Daoy (cell line): Measurements from ENCODE around the gene KCNAB3. TPM values are rescaled to one million over a fixed set of nuclear protein-coding genes. Genes with fewer than 3 reads are reported as not detected.
A peak's percentile ranks its signal among the peaks of the same experiment; 100 is the strongest.

Experiments
- DNase-seq: peaks from one replicate; pipeline ENCODE4 v3.0.0-alpha.2; 2015; ENCODE audit warnings: low read depth
- total RNA-seq: library from RNA; depleted of rRNA; stranded (reverse); fragments of >200 nt; shearing (Covaris generic); gene quantifications from 2 replicates; pipeline ENCODE4 v1.2.3, GENCODE V29; 2014

KCNAB3 gene
- total RNA-seq, 1 experiment from 2014 or later = 0.29 TPM

DNA sequence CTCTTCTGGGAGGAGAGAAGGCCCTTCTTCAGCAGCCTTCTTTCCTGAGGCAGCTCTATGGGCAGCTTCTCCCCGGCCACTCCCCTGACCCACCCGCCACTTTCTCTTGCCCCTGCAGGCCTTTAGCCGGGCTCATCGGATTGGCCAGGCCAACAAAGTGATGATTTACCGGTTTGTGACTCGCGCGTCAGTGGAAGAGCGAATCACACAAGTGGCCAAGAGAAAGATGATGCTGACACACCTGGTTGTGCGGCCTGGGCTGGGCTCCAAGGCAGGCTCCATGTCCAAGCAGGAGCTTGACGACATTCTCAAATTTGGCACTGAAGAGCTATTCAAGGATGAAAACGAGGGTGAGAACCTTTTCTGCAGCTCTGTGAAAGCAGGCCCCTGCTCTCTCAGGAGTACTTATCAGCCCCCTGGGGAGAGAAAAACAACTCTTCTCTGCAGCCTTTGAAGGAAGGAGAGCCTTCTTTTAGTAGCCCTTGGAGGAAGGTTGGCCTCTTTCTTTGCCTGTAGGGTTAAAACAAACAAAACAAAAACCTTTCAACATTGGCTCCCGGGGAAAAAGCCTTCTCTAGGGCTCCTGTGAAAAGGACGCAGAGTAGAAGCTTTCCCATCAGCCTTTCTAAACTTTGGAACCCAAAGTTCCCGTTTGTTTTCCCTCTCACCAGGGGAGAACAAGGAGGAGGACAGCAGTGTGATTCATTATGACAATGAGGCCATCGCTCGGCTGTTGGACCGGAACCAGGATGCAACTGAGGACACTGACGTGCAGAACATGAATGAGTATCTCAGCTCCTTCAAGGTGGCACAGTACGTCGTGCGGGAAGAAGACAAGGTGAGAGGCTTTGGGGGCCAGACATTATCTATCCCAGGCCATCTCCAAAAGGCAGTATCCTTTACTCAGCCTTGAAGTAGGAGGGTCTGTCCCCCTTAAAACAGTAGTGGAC, 26.2 kb downstream of the KCNAB3 start:
- no peak for DNase-seq

DNA sequence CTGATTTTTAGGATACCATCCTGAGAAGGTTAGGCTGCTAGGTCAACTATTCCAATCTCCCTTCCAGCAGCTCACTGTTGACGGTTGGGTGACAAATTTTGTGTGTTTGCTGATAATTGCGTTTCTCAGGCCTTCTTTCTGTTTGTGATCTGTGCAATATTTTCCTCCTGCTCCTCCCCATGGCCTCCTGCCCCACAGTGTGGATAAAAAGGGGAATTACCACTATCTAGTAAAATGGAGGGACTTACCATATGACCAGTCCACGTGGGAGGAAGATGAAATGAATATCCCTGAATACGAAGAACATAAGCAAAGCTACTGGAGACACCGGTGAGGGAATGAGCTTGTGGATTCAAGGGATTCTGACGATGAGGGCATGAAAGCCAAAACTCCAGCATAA, 31.9 kb downstream of the KCNAB3 start:
- peak; percentile 27 for DNase-seq

DNA sequence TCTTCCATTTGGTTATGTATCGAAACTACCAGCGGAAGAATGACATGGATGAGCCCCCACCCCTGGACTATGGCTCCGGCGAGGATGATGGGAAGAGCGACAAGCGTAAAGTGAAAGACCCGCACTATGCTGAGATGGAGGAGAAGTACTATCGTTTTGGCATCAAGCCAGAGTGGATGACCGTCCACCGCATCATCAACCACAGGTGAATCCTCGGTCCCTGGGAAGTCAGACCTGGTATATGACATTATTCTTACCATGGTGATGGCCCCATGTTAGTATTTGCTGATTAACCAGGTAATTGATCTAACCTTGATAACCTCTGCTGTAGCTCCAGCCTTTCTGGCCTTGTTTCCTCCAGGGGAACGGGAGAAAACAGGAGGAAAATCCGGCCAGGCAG, 32.6 kb downstream of the KCNAB3 start:
- DNase-seq = no peak

DNA sequence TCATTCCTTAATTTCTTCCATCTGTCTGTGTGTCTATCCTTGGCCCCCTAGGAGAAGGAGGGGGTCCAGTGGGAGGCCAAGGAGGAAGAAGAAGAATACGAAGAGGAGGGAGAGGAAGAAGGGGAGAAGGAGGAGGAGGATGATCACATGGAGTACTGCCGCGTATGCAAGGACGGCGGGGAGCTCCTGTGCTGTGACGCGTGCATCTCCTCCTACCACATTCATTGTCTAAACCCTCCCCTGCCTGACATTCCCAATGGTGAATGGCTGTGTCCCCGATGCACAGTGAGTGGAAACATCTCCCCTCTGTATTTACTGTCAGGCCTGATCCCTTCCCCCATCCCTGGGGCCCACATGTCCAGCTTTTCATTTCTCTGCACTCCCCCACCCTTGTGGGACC, 34.8 kb downstream of the KCNAB3 start:
- DNase-seq = no peak

DNA sequence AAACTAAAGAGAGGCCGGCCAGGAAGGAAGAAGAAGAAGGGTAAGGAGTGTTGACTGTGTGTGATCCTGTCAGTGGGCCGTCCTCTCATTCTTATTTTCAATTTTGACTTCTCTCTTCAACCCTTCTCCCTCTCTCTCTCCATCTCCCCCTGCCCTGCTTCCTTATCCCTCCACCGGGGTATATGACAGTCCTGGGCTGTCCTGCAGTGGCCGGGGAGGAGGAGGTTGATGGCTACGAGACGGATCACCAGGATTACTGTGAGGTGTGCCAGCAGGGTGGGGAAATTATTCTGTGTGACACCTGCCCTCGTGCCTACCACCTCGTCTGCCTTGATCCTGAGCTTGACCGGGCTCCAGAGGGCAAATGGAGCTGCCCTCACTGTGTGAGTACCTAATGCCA, 35.4 kb downstream of the KCNAB3 start:
- DNase-seq = no peak

DNA sequence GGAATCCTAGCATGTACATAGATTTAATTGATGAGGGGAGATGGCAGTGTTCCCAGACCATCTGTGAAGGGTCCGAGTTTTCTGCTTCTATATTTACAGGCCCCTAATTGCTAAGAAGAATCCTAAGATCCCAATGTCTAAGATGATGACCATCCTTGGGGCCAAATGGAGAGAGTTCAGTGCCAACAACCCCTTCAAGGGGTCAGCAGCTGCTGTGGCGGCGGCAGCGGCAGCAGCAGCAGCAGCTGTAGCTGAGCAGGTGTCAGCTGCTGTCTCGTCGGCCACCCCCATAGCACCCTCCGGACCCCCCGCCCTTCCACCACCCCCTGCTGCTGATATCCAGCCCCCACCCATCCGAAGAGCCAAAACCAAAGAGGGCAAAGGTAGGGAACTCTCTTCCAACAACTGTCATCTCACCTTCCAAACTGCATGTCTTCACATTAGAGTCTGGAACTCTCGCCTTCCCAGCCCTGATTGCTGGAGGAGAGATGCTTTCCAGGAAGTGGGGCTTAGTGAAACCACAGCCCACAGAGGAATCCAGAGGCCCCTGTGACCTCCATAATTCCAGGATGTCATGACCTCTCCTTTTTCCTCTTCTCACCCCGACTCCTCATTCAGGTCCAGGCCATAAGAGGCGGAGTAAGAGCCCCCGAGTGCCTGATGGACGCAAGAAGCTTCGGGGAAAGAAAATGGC, 36.3 kb downstream of the KCNAB3 start:
- no peak for DNase-seq

DNA sequence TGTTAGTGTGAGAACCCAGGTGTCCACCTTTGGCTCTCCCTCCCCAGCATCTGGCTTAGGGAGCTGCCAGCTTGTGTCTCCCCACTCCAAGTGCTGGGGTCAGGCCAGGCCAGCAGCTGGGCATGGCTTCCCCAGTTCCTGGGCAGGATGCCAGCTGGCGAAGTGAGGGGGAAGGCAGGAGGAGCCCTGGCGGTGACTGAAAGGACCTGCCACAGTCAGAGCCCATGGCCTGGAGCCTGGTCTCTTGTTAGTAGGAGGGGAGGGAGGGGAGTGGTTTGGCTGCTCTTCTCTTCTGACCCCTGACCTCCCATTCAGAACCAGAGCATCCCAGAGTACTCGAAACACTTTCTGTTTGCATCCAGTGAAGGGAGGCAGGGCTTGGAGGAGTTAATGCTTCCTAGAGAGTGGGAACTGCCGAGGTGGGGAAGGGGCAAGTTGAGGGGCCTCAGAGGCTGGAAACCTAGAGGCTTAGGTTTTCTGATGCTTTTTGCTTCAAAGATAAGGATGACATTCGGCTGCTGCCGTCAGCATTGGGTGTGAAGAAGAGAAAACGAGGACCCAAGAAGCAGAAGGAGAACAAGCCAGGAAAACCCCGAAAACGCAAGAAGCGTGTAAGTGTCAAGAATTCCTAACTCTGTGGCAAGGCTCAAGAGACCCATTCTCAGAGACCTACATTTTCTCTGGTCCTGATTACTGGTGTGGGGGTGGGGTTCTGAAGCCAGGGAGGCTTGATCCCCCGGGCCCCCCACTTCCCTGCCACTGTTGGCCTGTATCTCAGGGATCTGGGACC, 40.3 kb downstream of the KCNAB3 start:
- DNase-seq = peak; percentile 88

DNA sequence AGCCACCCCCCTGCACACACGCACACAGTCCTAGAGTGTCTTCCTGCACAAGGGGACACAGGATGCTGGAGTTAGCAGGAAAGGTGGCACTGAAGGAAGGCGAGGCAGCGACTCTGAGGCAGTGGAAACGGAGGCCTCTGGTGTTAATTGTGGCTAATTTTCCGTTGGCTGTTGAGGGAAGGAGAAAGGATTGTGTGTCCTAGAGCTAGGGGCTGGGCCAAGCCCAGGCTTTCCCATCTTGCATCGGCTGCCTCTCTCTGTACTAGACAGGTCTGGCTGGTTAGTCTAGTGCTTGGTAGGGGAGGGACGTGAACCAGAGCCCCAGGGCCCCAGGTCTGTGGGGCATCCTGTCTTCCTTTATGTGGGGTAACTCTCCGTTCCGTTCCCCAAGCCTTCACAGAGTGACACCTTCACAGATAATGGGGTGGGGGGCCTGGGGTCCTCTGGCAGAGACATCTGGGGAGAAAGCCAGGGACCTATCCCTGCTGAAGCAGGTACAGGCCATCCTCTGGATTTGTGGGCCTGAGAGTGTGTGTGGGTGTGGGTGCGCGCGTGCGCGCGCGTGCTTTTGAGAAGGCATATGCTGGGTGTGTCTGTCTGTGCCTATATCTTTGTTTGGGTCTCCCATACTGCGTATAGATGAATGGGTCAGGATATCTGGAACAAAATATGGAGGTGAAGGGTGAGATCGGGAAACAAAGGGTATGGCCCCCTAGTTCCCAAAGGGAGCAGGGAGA, 41.3 kb downstream of the KCNAB3 start, which contains the start of gene CHD3:
Gene CHD3, plus strand, starts transcription at position 606 of the 737 bp plus-strand sequence. CDS start 212 bp downstream, outside the sequence.
- DNase-seq = no peak

DNA sequence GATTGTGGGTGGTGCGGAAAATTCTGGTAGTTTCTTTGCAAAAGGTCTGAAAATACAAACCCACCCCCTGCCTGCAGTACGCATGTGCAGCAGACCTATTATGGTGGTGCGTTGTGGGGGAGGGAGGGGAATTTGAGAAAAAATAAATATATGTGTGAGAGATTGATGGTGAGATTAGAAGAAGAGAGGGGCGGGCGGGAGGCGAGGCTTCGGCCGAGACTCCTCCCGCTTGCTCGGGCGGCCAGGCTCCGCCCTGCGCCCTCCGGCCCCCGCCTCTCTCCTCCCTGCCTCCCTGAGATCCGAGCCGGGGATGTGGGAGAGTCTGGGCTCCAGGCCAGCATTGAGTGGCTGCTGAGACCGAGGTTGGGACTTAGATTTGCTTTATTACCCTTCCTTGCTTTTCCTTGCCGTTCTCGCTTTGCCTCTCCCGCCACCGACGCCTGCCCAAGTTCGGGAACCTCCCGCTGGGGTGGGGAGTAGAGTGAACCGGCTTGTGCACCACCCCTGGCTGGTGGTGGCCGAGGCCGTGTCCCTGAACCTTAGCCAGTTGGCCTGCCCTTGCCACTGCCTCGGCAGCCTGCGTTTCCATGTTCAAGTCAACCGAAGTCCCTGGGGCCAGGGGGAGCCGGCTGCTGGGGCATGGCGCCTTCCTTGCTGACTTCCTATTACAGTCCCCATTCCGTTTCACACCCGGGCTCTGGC, 42.0 kb downstream of the KCNAB3 start:
- peak; percentile 95 for DNase-seq

DNA sequence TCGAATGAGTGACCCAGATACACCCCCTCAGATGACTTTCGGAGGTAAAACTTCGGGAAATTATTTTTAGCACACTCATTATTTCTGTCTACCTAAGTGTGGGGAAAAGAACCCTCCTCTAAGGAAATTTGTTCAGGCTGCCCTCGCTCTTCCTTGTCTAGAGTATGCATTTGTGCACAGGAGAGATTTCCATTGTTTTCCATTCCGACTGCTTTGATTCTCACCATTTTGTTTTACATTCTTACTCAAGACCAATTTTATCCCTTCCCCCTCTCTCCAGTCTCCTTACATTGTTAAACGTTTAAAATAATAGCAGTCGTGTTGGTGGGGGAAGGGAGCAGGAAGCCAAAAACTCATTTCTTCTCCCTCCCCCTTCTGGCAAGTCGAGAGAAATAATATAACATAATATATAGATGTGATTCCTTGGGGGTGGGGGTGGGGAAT, 42.6 kb downstream of the KCNAB3 start:
- no peak for DNase-seq

DNA sequence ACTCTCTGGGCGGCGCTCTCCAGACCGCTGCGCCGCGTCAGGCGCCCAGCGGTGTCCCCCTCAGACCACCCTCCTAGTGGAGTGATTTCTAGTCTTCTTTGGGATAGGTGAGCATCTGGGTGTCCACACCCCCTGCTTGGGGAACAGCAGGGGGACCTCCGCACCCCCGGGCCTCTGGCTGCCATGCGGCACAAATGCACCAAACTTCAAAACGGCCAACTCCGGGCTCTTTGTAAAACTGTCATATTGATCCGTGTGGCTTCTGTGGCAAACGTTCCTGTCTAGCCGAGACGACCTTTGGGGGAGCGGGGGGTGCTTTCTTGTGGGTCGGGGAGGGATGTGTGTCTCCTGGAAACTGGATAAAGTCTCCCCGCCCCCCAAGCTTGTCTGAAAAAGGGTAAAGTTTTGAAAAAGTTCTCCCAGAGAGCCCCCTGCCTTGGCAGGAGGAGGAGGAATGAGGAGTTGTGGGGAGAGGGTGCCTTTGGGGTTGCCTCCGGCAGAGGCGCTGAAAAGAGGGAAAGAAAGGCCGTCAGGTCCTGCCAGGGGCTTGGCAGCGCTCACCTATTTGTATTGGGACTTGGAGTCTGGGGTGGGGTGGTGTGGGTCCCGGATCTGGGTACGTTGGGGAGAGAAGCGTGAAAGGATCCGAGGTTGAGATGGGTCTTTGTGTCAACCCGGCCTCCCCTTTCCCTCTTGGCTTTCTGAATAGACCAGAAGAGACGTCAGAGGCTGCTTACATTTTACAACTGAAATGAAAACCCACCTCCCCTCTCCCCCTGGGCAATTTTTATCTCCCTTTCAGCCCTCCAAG, 43.2 kb downstream of the KCNAB3 start:
- peak; percentile 34 for DNase-seq

DNA sequence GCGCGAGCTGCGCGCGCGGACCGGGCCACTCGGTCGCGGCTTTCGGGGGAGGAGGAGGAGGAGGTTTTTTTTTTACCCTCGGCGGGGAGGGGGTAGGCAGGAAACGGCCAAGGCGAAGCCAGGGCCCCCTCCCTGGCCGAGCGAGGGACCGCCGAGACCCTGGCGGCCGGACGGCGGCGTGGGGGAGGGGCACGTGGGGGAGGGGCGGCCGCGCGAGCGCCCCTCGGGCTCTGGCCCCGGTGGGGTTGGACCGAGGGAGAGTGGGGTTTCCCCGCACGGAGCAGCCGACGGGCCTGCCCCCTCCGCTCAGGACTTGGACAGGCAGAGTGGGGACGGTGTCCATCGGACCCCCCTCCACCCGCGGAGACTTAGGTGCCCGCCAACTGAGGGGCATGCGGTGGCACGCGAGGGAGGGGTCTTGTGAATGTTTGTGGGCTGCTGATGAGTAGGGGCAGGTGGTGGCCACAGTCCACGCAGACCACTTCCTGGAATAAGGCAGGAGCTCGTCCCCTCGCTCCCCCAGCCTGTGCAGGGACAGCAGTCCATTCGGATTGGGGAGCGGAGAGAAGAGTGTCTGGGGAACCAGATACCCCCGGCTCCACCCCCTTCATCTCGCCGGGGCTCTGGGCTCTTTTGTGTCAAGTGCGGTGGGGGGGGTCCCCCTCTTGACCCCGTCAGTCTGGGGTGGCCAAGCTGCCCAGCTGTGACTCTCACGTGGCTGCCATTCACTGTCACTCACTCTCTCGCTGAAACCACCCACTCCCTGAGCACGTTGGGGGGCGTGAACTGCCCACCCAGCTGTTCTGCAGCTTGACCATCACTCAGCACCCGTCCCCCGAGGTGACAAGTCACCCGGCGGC, 44.1 kb downstream of the KCNAB3 start:
- DNase-seq = peak; percentile 51

DNA sequence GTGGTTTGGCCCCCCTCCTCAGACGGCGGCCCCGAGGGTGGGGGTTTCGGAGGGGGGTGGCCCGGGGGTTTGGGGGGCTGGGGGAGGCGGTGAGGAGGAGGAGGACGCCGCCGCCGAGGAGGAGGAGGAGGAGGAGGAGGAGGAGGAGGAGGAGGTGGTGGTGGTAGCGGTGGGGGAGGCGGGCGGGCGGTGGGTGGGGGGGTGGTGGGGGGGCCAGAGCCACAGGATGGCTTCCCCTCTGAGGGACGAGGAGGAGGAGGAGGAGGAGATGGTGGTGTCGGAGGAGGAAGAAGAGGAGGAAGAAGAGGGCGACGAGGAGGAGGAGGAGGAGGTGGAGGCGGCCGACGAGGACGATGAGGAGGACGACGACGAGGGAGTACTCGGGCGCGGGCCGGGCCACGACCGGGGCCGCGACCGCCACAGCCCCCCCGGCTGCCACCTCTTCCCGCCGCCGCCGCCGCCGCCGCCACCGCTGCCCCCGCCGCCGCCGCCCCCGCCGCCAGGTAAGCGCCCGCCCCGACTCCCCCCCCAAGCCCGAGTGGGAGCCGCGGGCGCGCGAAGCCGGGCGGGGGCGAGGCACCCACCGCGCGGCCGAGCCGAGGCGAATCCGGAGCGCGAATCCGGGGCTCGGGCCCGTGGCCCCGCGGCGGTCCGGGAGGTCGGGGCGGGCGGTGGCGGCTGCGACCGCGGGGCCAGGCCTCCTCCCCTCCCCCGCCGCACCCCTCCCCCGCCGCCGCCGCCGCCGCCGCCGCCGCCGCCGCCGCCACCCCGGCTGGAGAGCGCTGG, 44.9 kb downstream of the KCNAB3 start:
- DNase-seq = peak; percentile 19

DNA sequence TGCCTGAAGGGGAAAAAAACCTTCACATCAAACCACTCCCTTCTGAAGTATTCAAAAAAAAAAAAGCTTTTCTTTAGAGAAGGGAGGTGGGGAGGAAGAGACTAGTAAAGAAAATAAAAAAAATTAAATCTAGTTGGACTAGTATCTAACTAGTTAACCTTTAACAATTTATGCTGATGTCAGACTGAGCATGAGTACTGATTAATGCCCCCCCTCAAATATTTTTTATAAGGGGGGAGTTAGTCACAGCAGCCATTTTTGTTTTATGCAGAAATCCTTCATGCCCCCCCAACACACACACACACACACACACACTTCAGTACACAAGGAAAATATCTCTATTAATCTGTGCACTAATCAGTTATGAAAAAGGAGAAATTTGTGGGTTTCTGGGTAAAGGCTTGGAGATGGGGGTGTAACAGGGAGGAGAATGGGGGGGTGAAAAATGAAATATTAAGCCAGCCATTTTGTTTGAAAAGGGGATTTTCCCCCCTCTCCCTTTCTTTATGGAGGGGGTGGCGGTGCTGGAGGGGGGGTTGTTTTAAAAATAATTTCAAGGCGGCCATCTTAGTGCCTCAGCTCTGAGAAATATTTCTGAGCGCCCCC, 45.8 kb downstream of the KCNAB3 start:
- DNase-seq = no peak

DNA sequence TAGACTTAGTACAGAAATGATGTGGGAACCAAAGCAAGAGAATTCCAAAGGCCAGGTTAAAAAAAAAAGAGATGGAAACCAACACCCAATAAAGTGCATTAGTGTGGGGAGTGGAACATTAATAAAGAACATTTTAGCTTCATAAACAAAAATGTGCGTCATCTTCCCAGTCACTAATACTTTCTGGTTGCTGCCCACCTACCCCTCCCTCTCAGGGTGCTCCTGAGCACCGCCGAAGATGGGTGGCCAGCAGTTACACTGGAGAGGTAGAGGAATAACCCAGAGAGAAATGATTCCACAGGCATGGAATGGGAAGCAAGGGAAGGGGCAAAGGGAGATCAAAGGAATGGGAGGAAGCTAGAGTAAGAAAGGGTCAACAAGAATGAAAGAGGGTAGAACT, 47.0 kb downstream of the KCNAB3 start:
- DNase-seq = no peak

DNA sequence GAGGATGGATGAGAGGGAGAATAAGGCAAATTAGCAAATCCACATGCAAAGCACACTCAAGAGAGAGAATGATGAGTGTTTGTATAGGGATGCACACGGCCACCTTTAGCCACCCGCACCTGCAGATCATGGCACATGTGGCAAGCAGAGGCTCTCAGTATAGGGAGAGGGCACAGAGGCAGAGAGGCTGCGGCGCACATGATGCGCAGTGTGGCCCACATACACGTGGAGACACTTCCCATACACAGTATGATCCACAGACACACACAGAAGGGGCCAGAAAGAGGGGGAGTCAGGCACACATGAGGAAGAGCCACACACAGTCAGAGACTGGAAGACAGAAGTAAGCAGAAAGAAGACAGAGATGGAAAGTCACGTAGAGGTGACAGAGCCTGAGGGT, 47.6 kb downstream of the KCNAB3 start:
- no peak for DNase-seq

DNA sequence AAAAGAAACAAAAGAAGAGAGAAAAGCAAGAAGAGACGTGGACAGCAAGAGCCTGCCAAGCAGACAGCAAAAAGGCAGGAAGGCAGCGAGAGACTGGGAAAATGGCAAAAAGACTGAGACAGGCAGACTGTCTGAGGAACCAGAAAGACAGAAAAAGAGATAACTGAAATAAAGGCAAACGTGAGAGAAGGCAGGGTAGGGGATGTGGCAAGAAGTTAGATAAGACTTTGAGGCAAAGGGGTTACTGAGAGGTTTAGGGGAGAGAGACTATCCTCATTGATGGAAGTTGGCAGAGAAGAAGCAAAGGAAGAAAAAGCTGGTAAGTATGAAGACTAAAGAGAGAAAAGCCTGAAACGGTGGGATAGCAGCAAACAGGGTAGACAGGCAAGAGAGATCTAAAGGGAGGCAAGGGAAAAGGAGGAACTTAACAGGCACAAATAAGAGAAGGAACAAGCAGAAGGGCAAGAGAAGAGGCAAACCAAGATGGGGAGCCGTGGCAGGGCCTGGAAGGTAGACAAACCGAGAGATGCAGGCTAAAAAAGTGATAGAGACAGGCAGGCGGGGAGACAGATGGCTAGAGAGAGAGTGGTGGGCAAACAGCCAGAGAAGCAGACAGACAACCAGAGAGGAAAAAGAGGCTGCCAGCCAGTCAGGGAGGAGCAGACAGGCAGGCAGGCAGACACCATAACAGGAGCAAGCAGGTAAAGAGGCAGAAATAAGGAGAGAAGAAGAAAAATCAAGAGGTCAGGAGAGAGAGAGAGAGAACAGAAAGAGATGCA, 48.2 kb downstream of the KCNAB3 start:
- DNase-seq = no peak
